Cardiac atrium fibroblast (primary cell): ENCODE measurements around the gene MINDY2. TPM values are rescaled to one million over a fixed set of nuclear protein-coding genes. Genes with fewer than 3 reads are reported as not detected.

Experiments
- total RNA-seq: library from RNA; depleted of rRNA; stranded (reverse); fragments of >200 nt; gene quantifications from 2 replicates; pipeline ENCODE4 v1.2.3, GENCODE V29; 2015

The MINDY2 gene
- 14.6 and 14.8 TPM in 2 replicates for total RNA-seq

DNA sequence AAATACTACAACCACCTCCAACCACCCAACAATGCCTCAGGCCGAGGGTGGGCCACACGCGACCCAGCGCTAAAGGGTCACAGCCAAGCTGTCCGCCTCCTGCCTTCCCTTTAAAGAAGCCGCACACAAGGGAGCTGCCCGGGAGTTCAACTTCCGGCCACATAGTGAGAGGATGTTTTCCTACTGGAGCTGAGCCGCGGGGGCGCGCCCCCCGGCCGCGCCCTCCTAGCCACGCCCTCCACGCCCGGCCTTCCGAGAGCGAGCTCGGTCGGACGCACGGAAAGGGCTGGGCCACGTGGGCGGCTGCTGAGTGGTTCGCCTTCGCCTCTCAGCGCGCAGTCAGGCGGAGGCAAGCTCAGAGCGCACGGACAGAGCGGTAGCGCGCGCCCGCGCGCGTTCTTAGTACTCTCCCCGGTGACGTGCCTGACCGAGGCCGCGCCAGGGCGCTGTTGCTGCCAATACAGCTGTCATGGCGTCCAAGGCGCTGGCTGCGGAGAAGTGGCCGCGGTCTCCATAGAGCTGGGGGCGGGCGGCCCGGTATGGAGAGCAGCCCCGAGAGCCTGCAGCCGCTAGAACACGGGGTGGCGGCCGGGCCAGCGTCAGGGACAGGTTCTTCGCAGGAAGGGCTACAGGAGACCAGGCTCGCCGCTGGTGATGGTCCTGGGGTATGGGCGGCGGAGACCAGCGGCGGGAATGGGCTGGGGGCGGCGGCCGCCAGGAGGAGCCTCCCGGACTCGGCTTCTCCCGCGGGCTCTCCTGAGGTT, at the start of gene MINDY2:
Gene MINDY2, plus strand, starts transcription at position 446 of the 764 bp plus-strand sequence. Its CDS starts 94 bp downstream, at position 540.

DNA sequence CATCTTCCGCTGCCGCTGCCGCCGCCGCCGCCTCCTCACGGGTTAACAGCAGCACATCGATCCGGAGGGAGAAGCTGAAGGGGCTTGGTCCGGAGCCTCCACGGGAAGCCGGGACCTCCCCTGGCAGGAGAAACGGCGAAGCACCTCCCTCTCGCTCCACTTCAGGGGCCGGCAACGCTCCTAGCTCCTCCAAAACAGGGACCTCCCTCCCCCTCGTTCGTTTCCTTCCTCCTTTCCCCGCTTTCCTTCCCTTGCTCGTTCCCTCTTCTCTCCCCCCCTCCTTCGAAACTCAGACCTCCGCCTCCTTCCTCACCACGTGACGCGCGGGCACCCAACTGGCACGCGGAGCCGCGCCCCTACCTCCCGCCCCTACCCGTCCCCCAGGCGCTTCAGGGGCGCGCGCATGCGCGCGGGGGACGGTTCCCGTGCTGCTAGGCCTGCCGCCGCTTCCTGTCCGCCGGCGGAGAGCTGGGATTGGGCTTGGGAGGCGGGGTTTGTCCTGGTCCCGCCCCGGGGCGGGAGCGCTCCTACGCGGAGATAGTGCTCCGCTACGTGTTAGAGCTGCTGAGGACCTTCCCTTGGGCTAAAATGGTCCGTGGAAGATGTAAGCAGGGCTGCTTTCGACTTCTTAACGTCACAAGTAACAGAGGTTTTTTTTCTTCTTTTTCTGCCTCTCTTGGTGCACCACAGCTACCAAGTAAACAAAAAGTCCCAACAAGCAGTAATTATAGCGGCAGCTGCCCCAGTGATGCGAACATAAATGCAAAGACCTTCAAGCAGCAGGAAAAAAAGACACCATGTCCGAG, 21.4 kb upstream of the MINDY2 start, which contains the start of gene ADAM10:
Gene ADAM10, minus strand, starts transcription at position 176 of the 806 bp plus-strand sequence. Its CDS starts 173 bp downstream, at position 3.

Other genes starting within 250 kb of the MINDY2 start
- 138 and 211 TPM in 2 replicates for gene ADAM10, start 21.6 kb upstream of the MINDY2 start, total RNA-seq
- gene SLTM, start 162.4 kb downstream of the MINDY2 start, total RNA-seq = 19.6 and 37.2 TPM in 2 replicates
- 9.7 and 13.8 TPM in 2 replicates for gene RNF111, start 216.4 kb downstream of the MINDY2 start, total RNA-seq